HG03378 (cell line): ENCODE measurements around the gene AGTRAP.

Experiments
- ATAC-seq: cut with Tn5 transposase; IDR thresholded peaks from one replicate; pipeline ENCODE4 v1.9.1; 2021; ENCODE audit warnings: mild to moderate bottlenecking, moderate library complexity; ENCODE audit not compliant: unreplicated experiment

Gene AGTRAP

GRCh38 chr1:11705596-11705995, 30.3 kb upstream of the AGTRAP start:
- no peak for ATAC-seq

- no peak for ATAC-seq
Observed at GRCh38 chr1:11706292-11706691, 29.6 kb upstream of the AGTRAP start.

GRCh38 chr1:11707621-11708276, 28.2 kb upstream of the AGTRAP start:
- no peak for ATAC-seq

DNA sequence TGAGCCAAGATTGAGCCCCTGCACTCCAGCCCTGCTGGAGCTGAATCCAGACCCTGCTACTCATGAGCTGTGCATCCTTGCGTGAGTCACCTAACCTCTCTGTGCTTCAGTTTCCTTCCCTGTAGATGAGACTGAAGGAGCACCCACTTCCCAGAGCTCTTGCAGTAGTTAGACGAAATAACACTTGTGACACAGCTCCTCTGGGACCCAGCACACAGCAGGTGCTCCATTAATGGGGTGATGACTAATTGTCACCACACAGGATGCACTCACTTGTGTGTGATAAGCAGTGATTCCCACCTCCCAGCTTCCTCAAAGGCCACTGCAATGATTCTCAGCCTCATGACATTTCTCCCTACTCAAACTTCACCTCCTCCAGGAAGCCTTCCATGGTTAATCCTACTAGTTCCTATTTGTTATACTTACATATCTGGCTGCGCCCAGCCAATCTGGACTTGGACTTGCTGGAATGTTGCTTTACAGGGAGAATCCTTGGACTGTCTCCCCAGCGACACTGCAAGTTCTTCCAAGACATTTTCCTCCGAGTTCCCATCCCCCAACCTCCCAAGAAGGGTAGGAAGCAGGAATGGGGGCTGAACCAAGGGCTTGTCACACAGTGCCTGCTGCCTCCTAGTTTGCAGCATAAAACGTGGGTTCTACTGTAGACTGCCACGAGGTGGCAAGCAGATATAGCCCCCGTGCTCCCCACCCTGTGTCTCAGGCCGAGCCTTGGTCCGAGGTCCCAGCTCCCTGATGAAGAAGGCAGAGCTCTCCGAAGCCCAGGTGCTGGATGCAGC, 27.2 kb upstream of the AGTRAP start:
- ATAC-seq: no peak

- no peak for ATAC-seq
Observed at GRCh38 chr1:11711490-11711889, 24.4 kb upstream of the AGTRAP start.

- no peak for ATAC-seq
Observed at GRCh38 chr1:11712285-11712684, 23.7 kb upstream of the AGTRAP start.

DNA sequence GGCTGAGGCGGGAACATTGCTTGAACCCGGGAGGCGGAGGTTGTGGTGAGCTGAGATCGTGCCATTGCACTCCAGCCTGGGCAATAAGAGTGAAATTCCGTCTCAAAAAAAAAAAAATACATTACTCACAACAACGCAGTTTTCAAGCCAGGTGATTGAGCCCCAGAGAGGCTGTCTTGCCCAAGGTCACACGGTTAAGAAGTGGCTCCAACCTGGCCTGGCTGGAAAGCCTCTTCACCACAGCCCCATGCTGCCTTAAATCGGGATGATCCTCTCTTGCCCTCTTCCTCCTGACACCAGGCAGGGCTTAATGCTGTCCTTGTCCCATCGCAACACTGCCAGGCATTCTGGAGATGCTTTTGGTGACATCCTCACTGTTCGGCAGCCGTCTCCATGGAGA, 22.8 kb upstream of the AGTRAP start:
- ATAC-seq: no peak

DNA sequence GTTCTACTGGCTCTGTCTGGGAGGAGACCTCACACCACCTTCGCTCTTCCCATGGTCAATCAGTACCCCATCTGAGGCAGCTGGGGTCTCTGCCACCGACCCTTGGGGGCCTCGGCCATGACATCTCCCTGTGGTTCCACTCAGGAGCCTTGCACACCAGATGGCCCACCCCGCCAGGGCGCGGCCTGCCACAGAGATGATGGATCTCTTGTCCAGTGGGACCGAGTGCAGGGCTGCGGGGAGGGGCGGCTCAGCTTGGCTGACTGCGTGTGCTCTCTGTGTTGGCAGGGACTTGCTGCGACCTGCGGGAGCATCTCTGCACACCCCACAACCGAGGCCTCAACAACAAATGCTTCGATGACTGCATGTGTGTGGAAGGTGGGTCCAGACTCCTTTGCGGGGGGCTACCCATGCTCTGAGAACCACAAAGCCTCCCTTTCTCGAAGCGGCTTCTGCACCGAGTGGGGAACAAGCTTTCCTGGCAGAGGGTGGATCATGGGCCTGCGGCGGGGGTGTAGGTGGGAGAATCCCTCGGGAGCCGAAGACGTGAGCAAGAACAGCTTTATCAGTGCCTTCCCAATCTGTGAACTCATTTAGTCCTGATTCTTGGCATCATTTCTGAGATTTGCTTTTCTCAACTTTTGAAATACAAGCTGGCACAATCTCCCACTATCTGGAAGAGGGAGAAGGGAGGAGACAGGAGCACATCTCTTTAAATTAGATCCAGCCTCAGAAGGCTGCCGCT, 20.9 kb upstream of the AGTRAP start:
- no peak for ATAC-seq

DNA sequence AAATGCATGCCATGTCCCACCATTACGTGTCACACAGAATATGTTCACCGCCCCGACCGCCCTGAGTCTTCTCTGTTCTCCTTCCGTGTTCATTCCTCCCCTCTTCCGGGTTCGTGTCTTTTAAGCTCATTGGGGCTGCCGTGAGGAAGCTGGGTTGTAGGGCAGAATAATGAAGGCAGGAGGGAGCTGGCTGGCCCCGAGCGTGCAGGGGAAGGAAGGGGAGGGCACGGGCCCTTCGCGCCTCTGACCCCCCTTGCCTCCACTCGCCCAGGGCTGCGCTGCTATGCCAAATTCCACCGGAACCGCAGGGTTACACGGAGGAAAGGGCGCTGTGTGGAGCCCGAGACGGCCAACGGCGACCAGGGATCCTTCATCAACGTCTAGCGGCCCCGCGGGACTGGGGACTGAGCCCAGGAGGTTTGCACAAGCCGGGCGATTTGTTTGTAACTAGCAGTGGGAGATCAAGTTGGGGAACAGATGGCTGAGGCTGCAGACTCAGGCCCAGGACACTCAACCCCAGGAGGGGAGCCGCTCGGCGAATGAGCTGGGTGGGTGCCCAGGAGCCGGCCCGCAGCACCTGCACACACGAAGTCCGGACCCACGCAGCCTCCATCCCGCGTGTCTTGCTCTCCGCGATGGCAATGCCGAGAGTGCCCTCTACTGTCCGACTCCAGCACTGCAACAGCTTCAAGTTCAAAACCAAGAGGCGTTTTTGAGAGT, 16.5 kb upstream of the AGTRAP start:
- no peak for ATAC-seq

GRCh38 chr1:11720033-11720376, 15.9 kb upstream of the AGTRAP start:
- ATAC-seq: no peak

DNA sequence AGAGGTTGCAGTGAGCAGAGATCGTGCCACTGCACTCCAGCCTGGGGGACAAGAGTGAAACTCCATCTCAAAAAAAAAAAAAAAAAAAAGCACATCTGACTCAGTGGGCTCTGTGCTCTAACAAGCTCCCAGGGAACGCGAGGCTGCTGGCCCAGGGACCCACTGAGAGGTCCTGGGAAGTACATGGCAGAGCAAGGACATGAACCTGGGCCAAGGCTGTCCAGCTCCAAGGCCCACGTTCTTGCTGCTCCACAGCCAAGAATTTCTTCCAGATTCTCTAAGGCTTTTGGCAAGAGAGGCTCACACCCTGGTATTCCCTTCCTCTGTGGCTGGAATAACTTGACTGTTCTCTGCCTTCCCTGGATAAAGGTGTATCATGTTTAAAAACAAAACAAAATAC, 15.4 kb upstream of the AGTRAP start:
- ATAC-seq: no peak

DNA sequence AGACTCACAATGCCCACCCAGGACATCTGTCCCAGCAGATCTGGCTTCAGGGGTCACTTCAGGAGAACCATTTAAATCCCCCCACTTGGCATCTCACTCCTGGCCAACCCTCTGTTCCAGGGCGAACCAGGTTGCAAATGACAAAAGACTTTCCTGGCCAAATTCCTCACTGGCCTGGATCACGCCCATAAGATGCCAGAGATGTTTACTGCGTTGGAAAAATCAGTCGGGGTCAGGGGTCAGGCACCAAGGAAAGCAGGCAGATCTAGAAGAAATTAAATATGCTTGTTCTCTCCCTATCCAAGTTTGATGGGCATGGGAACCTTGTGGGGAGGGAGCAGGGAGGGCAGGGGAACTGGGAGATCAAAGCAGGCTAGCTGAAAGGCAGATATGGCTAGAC, 14.6 kb upstream of the AGTRAP start:
- ATAC-seq: no peak

DNA sequence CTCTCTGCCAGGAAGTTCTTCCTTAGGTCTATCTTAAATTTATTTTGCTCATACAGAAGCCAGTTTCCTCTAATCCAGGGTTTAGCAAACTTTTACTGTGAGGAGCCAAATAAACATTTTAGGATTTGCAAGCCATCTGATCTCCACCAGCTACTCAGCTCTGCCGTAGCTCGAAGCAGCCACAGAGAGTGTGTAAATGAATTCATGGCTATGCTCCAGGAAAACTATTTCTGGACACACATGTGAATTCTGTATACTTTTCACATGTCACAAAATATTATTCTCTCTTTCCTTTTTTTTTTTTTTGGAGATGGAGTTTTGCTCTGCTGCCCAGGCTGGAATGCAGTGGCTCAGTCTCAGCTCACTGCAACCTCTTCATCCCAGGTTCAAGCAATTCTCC, 13.4 kb upstream of the AGTRAP start:
- ATAC-seq: no peak

DNA sequence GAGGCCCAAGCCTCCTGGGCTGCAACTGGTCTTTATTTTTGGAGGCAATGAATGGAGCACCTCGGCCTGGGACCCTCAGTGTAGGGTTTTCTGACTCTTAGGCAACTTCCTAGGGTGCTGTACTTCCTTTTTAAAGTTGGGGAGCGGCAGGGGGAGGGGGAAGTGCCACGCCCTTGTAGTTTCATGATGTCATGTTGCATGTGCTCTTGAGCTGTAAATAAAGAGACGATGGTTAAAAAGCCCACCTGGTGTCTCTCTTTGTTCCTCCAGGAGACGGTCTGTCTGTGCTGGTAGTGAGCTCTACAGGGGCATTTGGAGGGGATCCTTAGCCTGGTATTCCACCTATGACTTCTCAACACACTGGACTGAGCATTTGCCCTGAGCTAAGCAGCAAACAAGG, 10.3 kb upstream of the AGTRAP start:
- no peak for ATAC-seq

GRCh38 chr1:11727119-11727518, 8.8 kb upstream of the AGTRAP start:
- no peak for ATAC-seq

DNA sequence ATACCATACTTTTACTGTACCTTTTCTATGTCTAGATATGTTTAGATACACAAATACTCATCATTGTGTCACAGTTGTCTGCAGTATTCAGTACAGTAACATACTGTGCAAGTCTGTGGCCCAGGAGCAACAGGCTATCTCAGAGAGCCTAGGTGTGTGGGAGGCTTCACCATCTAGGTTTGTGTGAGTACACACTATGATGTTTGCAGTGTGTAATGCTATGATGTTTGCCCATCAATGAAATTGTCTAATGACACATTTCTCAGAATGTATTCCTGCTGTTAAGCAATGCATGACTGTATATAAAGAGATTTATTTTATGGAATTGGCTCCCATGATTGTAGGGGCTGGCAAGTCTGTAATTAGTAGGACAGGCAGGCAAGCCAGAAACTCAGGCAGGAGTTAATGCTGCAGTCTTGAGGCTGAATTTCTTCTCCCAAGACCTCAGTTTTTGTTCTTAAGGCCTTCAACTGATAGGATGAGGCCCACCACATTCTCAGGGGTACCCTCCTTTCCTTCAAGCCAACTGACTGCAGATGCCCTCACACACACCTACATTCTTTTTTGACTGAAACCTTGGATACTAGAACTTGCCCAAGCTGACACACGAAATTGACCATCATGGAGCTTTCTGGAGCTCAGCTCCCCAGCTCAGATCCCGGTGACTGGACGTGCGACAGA, 7.7 kb upstream of the AGTRAP start:
- ATAC-seq: no peak

DNA sequence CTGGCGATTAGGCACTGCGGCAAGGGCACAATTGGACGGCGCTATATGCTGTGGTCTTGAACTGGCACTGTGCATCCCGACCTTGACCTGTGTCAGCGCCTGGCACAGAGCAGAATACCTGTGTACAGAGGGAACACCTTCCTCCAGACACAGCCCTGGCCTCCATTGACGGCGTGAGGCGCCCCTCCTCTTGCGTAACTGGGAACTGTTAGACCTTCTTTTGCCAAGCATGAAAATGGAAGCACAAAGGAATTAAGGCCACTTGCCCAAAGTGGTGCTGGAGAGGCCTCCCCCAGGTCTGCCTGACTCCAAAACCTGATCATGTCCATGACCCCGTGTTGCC, 6.8 kb upstream of the AGTRAP start:
- no peak for ATAC-seq

DNA sequence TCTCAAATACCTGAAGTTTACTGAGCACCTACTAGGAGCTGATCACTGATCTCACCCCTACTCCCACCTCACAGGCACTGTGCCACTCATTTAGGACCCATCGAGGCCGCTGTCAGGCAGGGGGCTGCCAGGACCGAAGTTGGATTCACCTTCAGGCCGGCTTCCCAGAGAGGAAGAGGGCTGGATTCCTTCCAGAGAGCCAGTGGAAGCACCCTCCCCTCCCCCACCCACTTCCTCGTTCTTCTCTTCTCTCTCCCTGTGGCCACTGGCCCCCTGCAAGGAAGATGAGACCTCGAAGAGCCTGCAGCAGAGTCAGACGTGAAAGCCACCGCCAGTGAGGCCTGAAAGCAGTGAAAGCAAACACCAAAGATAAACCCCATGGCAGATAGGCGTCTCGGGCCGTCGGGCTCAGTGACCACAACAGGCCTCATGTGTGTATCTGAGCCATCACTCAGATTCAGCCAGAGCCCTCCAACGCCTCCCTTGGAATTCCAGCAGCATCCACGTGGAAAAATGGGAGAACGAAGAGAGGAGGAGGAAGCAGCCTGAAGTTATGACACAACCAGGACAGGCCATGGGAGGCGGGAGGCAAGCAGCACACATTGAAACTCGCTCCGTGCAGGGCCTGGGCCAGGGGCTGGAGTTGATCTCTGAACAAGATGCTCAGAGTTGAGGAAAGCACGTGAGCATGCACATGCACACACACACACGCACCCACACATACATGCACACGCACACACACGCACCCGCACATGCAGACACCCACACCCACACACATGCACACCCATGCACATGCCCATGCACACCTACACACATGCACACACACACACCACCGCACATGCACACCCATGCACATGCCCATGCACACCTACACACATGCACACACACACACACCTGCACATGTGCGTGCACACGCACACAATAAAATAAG, 6.2 kb upstream of the AGTRAP start:
- no peak for ATAC-seq

DNA sequence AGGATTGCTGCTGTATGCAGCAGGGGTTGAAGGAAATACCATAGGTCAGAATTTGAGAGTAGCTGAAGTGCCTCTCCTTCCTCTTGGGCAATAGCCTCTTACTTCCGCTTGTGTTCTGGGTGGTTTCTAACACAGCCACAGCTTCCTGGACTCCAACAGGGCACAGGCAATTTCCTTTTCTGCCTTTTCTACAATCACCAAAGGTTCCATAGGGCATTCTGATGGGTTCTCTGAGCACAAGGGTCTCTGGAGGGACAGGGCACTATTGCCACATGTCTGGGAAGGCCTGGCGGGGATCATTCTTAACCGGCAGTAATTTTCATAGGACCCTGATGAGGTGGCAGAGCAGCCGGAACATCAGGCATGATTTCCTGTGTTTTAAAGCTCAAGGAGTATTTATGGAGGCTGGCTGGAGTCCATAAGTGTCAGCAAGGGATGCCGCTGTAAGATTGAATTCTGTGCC, 5.5 kb upstream of the AGTRAP start:
- ATAC-seq: no peak
